Rectal smooth muscle tissue (tissue), 1 donor: ENCODE results near the gene NIT2.

Source experiments
- H3K27ac ChIP-seq: one replicate; pipeline ENCODE4 v1.7.0; 2013; ENCODE audit warnings: low read depth, low read length, inconsistent platforms
- H3K27me3 ChIP-seq: one replicate; pipeline ENCODE4 v1.7.0; 2013; ENCODE audit warnings: low read length; ENCODE audit not compliant: control insufficient read depth, insufficient read depth
- H3K36me3 ChIP-seq: one replicate; pipeline ENCODE4 v1.7.0; 2013; ENCODE audit warnings: low read length; ENCODE audit not compliant: control insufficient read depth, insufficient read depth
- H3K4me1 ChIP-seq: one replicate; pipeline ENCODE4 v1.7.0; 2013; ENCODE audit warnings: low read length; ENCODE audit not compliant: control insufficient read depth, insufficient read depth
- H3K4me3 ChIP-seq: one replicate; pipeline ENCODE4 v1.7.0; 2013; ENCODE audit warnings: low read length
- H3K9ac ChIP-seq: one replicate; pipeline ENCODE4 v1.7.0; 2013; ENCODE audit warnings: low read length

The NIT2 gene

GRCh38 chr3:100402256-100402655, 67.7 kb downstream of the NIT2 start:
- Histone ChIP-seq H3K9ac (no peak overlapping the region), H3K4me3 (peak overlapping the region; percentile 87), H3K36me3 (no peaks in the 10 kb centered on the region), H3K4me1 (peaks cover 2% of the 10 kb centered on the region), H3K27ac (no peak overlapping the region), H3K27me3 (no peaks in the 10 kb centered on the region)

- Histone ChIP-seq H3K36me3 (no peaks in the 10 kb centered on the region), H3K4me1 (peaks cover 2% of the 10 kb centered on the region), H3K27ac (no peak overlapping the region), H3K9ac (no peak overlapping the region), H3K27me3 (no peaks in the 10 kb centered on the region), H3K4me3 (peak overlapping the region; percentile 4)
These were observed 68.3 kb downstream of the NIT2 start for GRCh38 chr3:100402891-100403290.

GRCh38 chr3:100403362-100404249, 69.0 kb downstream of the NIT2 start:
- Histone ChIP-seq H3K27me3 (no peaks in the 10 kb centered on the region), H3K4me1 (peaks cover 2% of the 10 kb centered on the region), H3K4me3 (peak overlapping the region; percentile 28), H3K36me3 (no peaks in the 10 kb centered on the region), H3K27ac (no peak overlapping the region), H3K9ac (no peak overlapping the region)

GRCh38 chr3:100404250-100404548, 69.6 kb downstream of the NIT2 start:
- H3K27me3 ChIP-seq, result no peaks in the 10 kb centered on the region
- no peak overlapping the region for H3K4me3 ChIP-seq
- peaks cover 2% of the 10 kb centered on the region for H3K4me1 ChIP-seq

GRCh38 chr3:100407164-100407563, 72.6 kb downstream of the NIT2 start:
- Histone ChIP-seq H3K9ac (no peak overlapping the region), H3K27me3 (no peaks in the 10 kb centered on the region), H3K4me1 (peaks cover 2% of the 10 kb centered on the region), H3K4me3 (no peak overlapping the region), H3K36me3 (peaks cover 3% of the 10 kb centered on the region), H3K27ac (no peak overlapping the region)

More at GRCh38 chr3:100404250-100404548, 69.6 kb downstream of the NIT2 start:
- no peak overlapping the region for H3K27ac ChIP-seq
- no peaks in the 10 kb centered on the region for H3K36me3 ChIP-seq
- H3K9ac ChIP-seq, result no peak overlapping the region

GRCh38 chr3:100407977-100408532, 73.5 kb downstream of the NIT2 start:
- H3K9ac ChIP-seq, result no peak overlapping the region
- H3K27ac ChIP-seq, result no peak overlapping the region
- no peaks in the 10 kb centered on the region for H3K27me3 ChIP-seq
- no peak overlapping the region for H3K4me3 ChIP-seq
- H3K36me3 ChIP-seq, result peaks cover 3% of the 10 kb centered on the region
- H3K4me1 ChIP-seq, result no peaks in the 10 kb centered on the region
